Activated CD4-positive, alpha-beta T cell treated with anti-CD3 and anti-CD28 coated beads for 36 hours (primary cell): Measurements from ENCODE around the gene FAM3B. TPM values are rescaled to one million over a fixed set of nuclear protein-coding genes. Genes with fewer than 3 reads are reported as not detected.
"Not testable (repeated sequence)": the region's sequence is repeated elsewhere in the genome, so short reads cannot be mapped to it uniquely, and the experiment has no call there.

Experiments
- ATAC-seq: fragments of 200-7000 bp; cut with Tn5 transposase; one replicate; pipeline ENCODE4 v1.10.0; 2021; ENCODE audit warnings: mild to moderate bottlenecking, moderate library complexity
- CTCF ChIA-PET: fragments of 350-600 bp; sonication (Branson Sonifier 250); formaldehyde crosslinking; loops from one replicate; lab custom pipeline; 2021; ENCODE audit warnings: antibody characterized with exemption; lab: Charles Lee
- POLR2A ChIA-PET: fragments of 350-600 bp; sonication (Branson Sonifier 250); formaldehyde crosslinking; loops from one replicate; lab custom pipeline; 2021; ENCODE audit warnings: antibody characterized with exemption, inconsistent platforms; lab: Charles Lee
- DNase-seq: peaks from one replicate; pipeline ENCODE4 v3.0.0-alpha.2; 2020
- H3K27ac Mint-ChIP-seq: one replicate; pipeline ENCODE4 v1.8.0; 2021; ENCODE audit warnings: mixed read lengths
- H3K27me3 Mint-ChIP-seq: one replicate; pipeline ENCODE4 v1.8.0; 2021; ENCODE audit warnings: mixed read lengths
- H3K36me3 Mint-ChIP-seq: one replicate; pipeline ENCODE4 v1.8.0; 2021; ENCODE audit warnings: low read depth, mixed read lengths
- H3K4me1 Mint-ChIP-seq: one replicate; pipeline ENCODE4 v1.8.0; 2021; ENCODE audit warnings: mixed read lengths
- H3K4me3 Mint-ChIP-seq: one replicate; pipeline ENCODE4 v1.8.0; 2021; ENCODE audit warnings: mild to moderate bottlenecking, moderate library complexity, mixed read lengths
- H3K9me3 Mint-ChIP-seq: one replicate; pipeline ENCODE4 v1.8.0; 2021; ENCODE audit warnings: low read depth, mixed read lengths
- intact Hi-C, 2 experiments: fragments of 100-400 bp; cut with DNase I in 1 of 2; cut with micrococcal nuclease in 1 of 2; formaldehyde crosslinking; loops; one replicate each; pipeline versions ENCODE4 v1.14.2 to v1.15.1; 2022 to 2024; cut with DNase I, micrococcal nuclease
- total RNA-seq, 2 experiments: library from RNA; stranded (reverse); gene quantifications; one replicate each; pipeline ENCODE4 v1.2.3, GENCODE V29; 2021

Gene FAM3B
- total RNA-seq, 2 experiments from 2014 or later = not detected

DNA sequence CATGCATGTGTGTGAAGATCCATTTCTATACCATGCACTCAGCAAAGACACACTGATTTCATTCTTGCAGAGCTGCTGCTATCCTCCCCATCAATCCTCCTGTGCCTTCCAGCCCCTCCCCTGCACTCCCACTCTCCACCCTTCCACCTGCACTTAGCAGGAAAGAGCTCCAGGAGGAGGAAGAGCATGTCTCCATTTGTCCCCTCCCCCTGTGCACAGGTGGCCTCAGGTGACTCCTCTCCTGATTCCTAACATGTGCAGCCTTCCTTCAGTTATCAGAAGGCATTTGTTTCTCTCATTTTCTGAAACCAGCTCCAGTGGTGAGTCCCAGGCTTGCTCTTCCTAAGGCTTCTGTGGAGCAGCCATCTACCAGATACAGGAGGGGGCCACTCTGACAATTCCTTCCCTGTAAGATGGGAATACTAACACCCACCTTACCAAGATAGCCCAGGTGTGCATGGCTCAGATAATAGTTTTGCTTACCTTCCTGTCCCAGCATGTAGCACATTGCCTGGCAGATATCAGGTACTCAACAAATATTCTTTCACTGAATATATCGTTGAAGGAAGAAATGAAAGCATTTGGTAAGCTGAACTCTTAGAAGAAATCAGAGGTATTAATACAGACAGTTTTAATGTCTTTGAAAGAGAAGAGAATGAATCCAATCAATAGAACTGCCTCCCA is 21.9 kb upstream of the FAM3B start:
- ChIA-PET POLR2A (no interaction called here), CTCF (interaction anchor here (2.4 kb wide), 1 partner anchor 11 kb away, joined by 9 read pairs; no protein-coding TSS in a partner anchor)
- H3K9me3 Mint-ChIP-seq = peaks cover 5% of the 10 kb centered on the region
- H3K36me3 Mint-ChIP-seq = no peaks in the 10 kb centered on the region
- intact Hi-C loops = no loop called here
- H3K4me3 Mint-ChIP-seq = no peak overlapping the region
- peaks cover 9% of the 10 kb centered on the region for H3K27me3 Mint-ChIP-seq
- DNase-seq (no peak), ATAC-seq (no peak)
- no peak overlapping the region for H3K27ac Mint-ChIP-seq
- H3K4me1 Mint-ChIP-seq = peaks cover 6% of the 10 kb centered on the region

DNA sequence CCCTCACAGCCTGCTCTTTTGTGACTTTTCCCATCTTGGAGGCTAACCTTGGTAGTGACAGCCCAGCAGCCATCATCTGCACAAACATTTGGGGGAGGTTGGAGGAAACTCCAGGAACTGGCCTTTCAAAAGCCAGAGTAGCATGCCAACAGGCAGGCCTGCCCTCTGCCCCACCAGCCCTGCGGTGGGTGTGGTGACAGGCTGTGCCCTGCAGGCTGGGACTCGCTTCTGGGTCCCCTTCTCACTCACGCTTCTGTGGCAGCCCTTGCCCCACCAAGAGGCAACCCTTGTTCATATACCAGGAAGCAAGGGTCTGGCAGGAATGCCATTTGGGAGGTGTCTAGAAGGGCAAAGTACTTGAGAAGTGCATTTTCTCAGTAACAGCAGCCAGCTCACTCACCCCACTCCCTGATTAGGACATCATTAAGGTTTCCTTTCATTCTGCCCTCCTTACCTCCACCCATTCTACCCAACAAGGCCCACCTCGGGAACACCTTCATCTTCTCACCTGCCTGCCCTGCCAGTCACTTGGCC is 20.8 kb upstream of the FAM3B start:
- ATAC-seq (no peak), DNase-seq (no peak)
- H3K27ac Mint-ChIP-seq = no peak overlapping the region
- H3K4me3 Mint-ChIP-seq = no peak overlapping the region
- H3K36me3 Mint-ChIP-seq = no peaks in the 10 kb centered on the region
- ChIA-PET POLR2A (no interaction called here), CTCF (interaction anchor here (0.6 to 2.4 kb wide), 2 partner anchors 13 to 48 kb away, joined by 3 to 9 read pairs; no protein-coding TSS in a partner anchor)
- H3K4me1 Mint-ChIP-seq = peaks cover 6% of the 10 kb centered on the region
- H3K9me3 Mint-ChIP-seq = peaks cover 5% of the 10 kb centered on the region
- intact Hi-C loops = no loop called here
- H3K27me3 Mint-ChIP-seq = peaks cover 9% of the 10 kb centered on the region

DNA sequence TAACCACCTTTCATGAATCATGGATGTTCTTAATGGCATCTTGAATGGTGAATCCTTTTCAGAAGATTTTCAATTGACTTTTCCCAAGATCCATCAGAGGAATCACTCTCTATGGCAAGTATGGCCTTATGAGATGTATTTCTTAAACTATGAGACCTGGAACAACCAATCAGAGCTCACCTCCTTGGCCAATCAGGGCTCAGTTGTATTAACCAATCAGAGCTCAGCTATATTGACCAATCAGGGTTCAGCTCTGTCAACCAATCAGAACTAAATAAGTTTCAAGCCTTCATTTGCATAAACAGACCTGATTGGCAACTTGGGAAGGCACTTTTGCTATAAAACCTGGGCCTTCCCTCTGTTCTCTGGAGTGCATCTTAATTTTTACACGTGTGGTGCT is 13.6 kb upstream of the FAM3B start:
- ChIA-PET CTCF (no interaction called here), POLR2A (no interaction called here)
- intact Hi-C loops = no loop called here
- Mint-ChIP-seq H3K4me3 (no peak overlapping the region), H3K9me3 (peaks cover 8% of the 10 kb centered on the region), H3K4me1 (no peaks in the 10 kb centered on the region), H3K36me3 (no peaks in the 10 kb centered on the region), H3K27ac (no peak overlapping the region), H3K27me3 (peaks cover 2% of the 10 kb centered on the region)
- DNase-seq = no peak
- no peak for ATAC-seq

DNA sequence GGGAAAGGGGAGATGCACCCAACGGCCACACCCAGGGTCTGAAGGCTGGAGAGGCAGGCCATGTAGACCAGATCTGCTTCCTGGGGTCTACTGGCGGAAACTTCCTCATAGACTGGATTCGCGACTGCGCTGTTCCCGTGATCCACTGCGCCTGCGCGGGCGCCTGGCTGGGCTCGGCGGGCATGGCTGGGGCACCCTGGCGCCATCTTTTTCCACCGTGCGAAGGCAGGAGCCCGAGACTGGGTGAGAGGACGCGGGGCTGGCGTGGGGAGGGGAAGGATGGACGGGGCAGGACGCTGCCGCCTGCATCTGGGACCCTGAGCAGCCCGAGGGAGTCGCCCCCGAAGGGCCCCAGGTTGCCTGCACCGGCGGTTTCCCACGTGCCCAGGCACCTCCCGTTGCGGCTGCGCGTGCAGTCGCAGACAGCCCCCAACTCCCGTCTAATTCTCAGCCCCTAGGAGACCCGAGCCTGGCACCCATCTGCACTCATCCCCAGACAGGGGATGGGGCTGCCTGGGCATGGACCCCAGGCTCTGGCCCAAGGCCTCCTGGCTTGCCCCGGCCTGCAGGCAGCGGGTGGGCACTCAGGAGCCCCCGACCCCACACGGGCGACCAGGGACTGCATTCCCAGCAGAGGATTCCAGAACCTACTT is 12.4 kb upstream of the FAM3B start:
- no peak for DNase-seq

DNA sequence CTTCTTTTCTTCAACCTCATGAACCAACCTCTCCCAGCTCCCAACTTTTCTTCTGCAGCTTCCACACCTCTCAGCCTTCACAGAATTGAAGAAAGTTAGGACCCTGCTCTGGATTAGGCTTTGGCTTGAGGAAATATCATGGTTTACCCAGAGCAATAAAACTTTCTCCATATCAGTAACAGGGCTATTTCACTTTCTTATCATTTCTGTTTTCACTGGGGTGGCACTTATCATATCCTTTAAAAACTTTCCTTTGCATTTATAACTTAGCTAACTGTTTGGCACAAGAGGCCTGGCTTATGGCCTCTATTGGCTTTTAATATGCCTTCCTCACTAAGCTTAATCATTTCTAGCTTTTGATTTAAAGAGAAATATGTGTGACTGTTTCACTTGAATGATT is 9.4 kb upstream of the FAM3B start:
- H3K27ac Mint-ChIP-seq = no peak overlapping the region
- H3K4me1 Mint-ChIP-seq = no peaks in the 10 kb centered on the region
- ChIA-PET POLR2A (no interaction called here), CTCF (interaction anchor here (1.0 to 1.1 kb wide), 2 partner anchors 9 to 24 kb away, joined by 3 to 5 read pairs; no protein-coding TSS in a partner anchor)
- H3K9me3 Mint-ChIP-seq = peaks cover 2% of the 10 kb centered on the region
- no peak for ATAC-seq
- intact Hi-C loops = no loop called here
- no peak for DNase-seq
- no peaks in the 10 kb centered on the region for H3K36me3 Mint-ChIP-seq
- no peak overlapping the region for H3K4me3 Mint-ChIP-seq
- H3K27me3 Mint-ChIP-seq = peaks cover 6% of the 10 kb centered on the region

More for the DNA sequence above, 12.4 kb upstream of the FAM3B start:
- Mint-ChIP-seq H3K36me3 (no peaks in the 10 kb centered on the region), H3K4me1 (no peaks in the 10 kb centered on the region), H3K9me3 (peaks cover 2% of the 10 kb centered on the region), H3K27ac (no peak overlapping the region), H3K27me3 (no peaks in the 10 kb centered on the region), H3K4me3 (no peak overlapping the region)
- ATAC-seq = no peak
- intact Hi-C loops = no loop called here
- POLR2A ChIA-PET = no interaction called here
- CTCF ChIA-PET = no interaction called here

DNA sequence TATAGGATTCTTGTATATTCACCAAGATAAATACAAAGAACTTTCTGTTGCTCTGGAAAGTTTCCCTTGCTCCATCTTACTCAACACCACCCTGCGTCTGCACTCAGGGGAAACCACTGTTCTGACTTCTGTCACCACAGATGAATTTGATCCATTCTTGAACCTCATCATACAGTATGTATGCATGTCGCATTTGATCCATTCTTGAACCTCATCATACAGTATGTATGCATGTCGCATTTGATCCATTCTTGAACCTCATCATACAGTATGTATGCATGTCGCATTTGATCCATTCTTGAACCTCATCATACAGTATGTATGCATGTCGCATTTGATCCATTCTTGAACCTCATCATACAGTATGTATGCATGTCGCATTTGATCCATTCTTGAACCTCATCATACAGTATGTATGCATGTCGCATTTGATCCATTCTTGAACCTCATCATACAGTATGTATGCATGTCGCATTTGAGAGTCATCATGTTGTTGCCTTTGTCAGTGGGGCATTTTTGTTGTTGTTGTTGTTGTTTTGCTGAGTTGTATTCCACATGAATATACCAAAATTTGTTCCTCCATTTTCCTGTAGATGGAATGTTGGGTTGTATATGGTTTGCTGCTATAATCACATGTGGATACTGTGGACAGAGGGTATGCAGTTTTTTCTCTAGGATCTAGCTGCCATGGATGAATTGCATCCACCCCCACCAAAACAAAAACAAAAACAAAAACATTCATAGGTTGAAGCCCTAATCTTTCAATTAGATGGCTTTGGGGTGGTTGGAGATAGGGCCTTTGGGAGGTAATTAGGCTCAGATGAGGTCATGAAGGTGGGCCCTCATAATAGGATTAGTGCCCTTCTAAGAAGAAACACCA is 3.1 kb upstream of the FAM3B start:
- H3K27me3 Mint-ChIP-seq = peaks cover 30% of the 10 kb centered on the region
- H3K4me3 Mint-ChIP-seq, intact Hi-C loops, DNase-seq, H3K4me1 Mint-ChIP-seq, H3K9me3 Mint-ChIP-seq, ATAC-seq, POLR2A ChIA-PET, H3K36me3 Mint-ChIP-seq, H3K27ac Mint-ChIP-seq: not testable (repeated sequence)
- CTCF ChIA-PET = interaction anchor here (0.6 kb wide), 1 partner anchor 100 kb away, joined by 3 read pairs; no protein-coding TSS in a partner anchor

DNA sequence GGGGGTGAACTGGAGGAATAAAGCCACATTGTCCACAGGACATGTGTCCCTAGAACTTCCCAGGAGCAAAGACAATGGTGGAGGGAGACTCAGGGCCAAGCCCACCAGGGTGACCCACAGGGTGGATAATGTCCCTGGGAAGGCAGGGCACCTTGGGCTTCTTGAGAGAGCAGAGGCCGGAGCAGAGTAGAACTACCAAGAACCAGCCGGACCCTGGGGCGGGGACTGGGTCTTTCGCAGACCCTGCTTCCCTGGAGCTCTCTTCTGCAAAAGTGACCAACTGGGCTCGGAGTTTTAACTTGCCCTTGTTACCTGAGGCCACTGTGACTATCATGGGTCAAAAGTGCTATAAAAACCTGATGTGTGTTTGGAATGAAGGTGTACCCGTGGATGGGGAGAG is 875 bp upstream of the FAM3B start:
- Mint-ChIP-seq H3K4me3 (no peak overlapping the region), H3K27ac (no peak overlapping the region), H3K4me1 (peaks cover 6% of the 10 kb centered on the region), H3K36me3 (no peaks in the 10 kb centered on the region), H3K27me3 (peaks cover 29% of the 10 kb centered on the region), H3K9me3 (no peaks in the 10 kb centered on the region)
- intact Hi-C loops = no loop called here
- POLR2A ChIA-PET = no interaction called here
- no peak for ATAC-seq
- CTCF ChIA-PET = no interaction called here
- no peak for DNase-seq

DNA sequence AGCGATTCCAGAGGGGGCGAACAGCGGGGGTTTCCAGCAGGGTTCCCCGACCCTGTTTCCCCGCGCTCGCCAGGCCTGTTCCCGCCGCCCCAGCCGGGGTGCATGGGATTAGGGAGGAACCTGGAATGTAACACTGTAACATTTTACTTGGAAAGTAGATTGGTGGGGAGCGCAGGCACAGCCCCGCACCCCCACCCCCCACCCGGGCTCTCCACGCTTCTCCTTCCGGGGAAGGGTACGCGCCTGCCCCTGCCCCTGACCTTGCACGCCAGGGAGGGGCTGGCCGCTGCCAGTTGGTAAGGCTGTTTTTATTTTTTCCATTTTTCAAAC is 427 bp downstream of the FAM3B start:
- Mint-ChIP-seq H3K36me3 (no peaks in the 10 kb centered on the region), H3K27me3 (peaks cover 29% of the 10 kb centered on the region), H3K4me1 (peaks cover 17% of the 10 kb centered on the region), H3K4me3 (no peak overlapping the region), H3K9me3 (no peaks in the 10 kb centered on the region), H3K27ac (no peak overlapping the region)
- intact Hi-C loops = no loop called here
- ChIA-PET POLR2A (no interaction called here), CTCF (no interaction called here)
- ATAC-seq = no peak
- no peak for DNase-seq

DNA sequence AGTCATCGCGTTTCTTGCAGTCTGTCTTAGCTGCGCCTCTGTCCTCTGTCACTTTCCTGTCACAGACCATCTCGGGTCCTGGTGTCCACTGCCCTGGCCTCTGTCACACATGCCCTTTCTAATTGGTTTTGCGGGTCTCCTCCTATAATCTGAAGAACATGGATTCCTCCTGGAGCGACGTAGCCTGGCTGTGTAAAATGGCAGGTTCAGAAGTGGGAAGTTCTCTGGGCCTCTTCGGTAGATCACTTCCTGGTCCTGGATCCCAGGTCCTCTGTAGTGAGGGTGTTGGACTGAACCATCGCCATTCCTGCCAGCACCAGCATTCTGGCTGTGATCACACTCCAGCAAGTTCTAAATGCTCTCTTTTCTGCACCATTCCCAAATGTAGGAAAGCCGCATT is 857 bp downstream of the FAM3B start:
- Mint-ChIP-seq H3K4me3 (no peak overlapping the region), H3K27me3 (peaks cover 29% of the 10 kb centered on the region), H3K4me1 (peaks cover 17% of the 10 kb centered on the region), H3K36me3 (no peaks in the 10 kb centered on the region), H3K9me3 (no peaks in the 10 kb centered on the region), H3K27ac (no peak overlapping the region)
- ChIA-PET CTCF (interaction anchor here (0.8 kb wide), 1 partner anchor 34 kb away, joined by 4 read pairs; no protein-coding TSS in a partner anchor), POLR2A (no interaction called here)
- intact Hi-C loops = no loop called here
- DNase-seq (no peak), ATAC-seq (no peak)

DNA sequence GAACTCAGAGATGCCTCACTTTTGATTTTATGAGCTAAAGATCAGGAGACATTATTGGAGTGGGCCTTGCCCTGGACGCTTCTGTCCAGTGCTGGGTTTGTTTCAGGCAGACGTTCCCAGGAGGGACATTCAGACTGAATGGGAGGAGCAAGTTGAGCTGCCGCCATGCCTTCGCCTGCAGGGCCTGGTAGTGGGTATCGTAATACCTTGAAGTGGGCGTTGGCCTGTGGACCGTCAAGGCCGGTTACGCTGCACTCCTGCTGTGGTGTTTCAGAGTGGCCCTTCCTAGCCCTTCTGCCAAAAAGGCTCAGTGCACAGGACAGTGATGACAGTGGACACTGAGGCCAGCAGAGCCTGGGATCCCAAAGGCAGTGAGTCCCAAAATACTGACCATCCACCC is 1.6 kb downstream of the FAM3B start:
- Mint-ChIP-seq H3K27ac (no peak overlapping the region), H3K36me3 (no peaks in the 10 kb centered on the region), H3K4me3 (no peak overlapping the region), H3K9me3 (no peaks in the 10 kb centered on the region), H3K4me1 (peaks cover 17% of the 10 kb centered on the region), H3K27me3 (peaks cover 29% of the 10 kb centered on the region)
- CTCF ChIA-PET = interaction anchor here (0.8 to 0.9 kb wide), 2 partner anchors 35 to 52 kb away, joined by 3 to 4 read pairs; no protein-coding TSS in a partner anchor
- ATAC-seq (no peak), DNase-seq (no peak)
- POLR2A ChIA-PET = no interaction called here
- intact Hi-C loops = no loop called here

DNA sequence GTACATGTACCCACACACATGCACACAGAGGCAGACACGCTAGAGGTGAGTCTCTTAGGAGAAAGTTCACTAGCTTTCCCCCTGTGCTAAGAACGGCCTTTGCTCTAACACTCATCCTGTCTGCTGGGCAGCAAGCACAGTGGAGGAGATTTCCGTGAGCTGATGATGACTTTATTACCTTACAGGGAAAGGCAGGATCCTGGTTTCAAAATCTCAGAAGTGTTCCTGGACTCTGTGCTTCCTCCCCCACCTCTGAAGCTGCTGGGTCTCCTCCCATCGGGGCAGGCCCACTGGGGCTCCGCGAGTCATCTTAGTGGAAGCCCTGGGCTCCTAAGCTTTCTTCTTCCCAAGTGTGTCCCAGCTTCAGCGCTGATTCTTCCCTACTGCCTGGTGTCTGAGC is 2.7 kb downstream of the FAM3B start:
- Mint-ChIP-seq H3K36me3 (no peaks in the 10 kb centered on the region), H3K4me3 (no peak overlapping the region), H3K27me3 (peaks cover 29% of the 10 kb centered on the region), H3K9me3 (no peaks in the 10 kb centered on the region), H3K4me1 (peaks cover 17% of the 10 kb centered on the region), H3K27ac (no peak overlapping the region)
- DNase-seq (no peak), ATAC-seq (no peak)
- ChIA-PET CTCF (interaction anchor here (0.6 to 0.7 kb wide), 2 partner anchors 36 to 53 kb away, joined by 3 to 4 read pairs; no protein-coding TSS in a partner anchor), POLR2A (no interaction called here)
- intact Hi-C loops = no loop called here
